Activated T-cell treated with anti-CD3 and anti-CD28 coated beads, Interleukin-2, amount 50 U/mL, for 72 hours (primary cell): ENCODE results near the gene TMEM201. TPM values are rescaled to one million over a fixed set of nuclear protein-coding genes. Genes with fewer than 3 reads are reported as not detected.

Experiments used
- ATAC-seq, 2 donors: fragments of 150-1000 bp; cut with Tn5 transposase; replicated peaks in 1 of 2; 2 replicates each; pipeline ENCODE4 v1.10.0; 2021; ENCODE audit warnings: moderate library complexity in 2 of 2, mild to moderate bottlenecking in 1 of 2
- DNase-seq, 2 donors: peaks; one replicate each; pipeline ENCODE4 v3.0.0; 2021 to 2022; ENCODE audit warnings: mixed read lengths in 1 of 2
- H3K27ac Mint-ChIP-seq: one replicate; pipeline ENCODE4 v1.8.0; 2022; ENCODE audit warnings: mild to moderate bottlenecking, moderate library complexity, mixed read lengths
- H3K27me3 Mint-ChIP-seq: one replicate; pipeline ENCODE4 v1.8.0; 2022; ENCODE audit warnings: low read depth, mixed read lengths
- H3K36me3 Mint-ChIP-seq, 2 donors: one replicate each; pipeline ENCODE4 v1.8.0; 2022; ENCODE audit warnings: mixed read lengths in 2 of 2, mild to moderate bottlenecking in 1 of 2; ENCODE audit not compliant: insufficient read depth in 2 of 2
- H3K4me1 Mint-ChIP-seq: one replicate; pipeline ENCODE4 v1.8.0; 2022; ENCODE audit warnings: low read depth, mixed read lengths
- H3K4me3 Mint-ChIP-seq, 2 donors: one replicate each; pipeline ENCODE4 v1.8.0; 2022; ENCODE audit warnings: mild to moderate bottlenecking in 2 of 2, mixed read lengths in 2 of 2, moderate library complexity in 2 of 2
- H3K9me3 Mint-ChIP-seq, 2 donors: one replicate each; pipeline ENCODE4 v1.8.0; 2022; ENCODE audit warnings: mixed read lengths in 2 of 2
- total RNA-seq, 2 donors: library from RNA; stranded (reverse); gene quantifications; one replicate each; pipeline ENCODE4 v1.2.3, GENCODE V29; 2022

TMEM201 gene
- total RNA-seq, 2 donors from 2014 or later = 9.3 to 14.0 TPM

DNA sequence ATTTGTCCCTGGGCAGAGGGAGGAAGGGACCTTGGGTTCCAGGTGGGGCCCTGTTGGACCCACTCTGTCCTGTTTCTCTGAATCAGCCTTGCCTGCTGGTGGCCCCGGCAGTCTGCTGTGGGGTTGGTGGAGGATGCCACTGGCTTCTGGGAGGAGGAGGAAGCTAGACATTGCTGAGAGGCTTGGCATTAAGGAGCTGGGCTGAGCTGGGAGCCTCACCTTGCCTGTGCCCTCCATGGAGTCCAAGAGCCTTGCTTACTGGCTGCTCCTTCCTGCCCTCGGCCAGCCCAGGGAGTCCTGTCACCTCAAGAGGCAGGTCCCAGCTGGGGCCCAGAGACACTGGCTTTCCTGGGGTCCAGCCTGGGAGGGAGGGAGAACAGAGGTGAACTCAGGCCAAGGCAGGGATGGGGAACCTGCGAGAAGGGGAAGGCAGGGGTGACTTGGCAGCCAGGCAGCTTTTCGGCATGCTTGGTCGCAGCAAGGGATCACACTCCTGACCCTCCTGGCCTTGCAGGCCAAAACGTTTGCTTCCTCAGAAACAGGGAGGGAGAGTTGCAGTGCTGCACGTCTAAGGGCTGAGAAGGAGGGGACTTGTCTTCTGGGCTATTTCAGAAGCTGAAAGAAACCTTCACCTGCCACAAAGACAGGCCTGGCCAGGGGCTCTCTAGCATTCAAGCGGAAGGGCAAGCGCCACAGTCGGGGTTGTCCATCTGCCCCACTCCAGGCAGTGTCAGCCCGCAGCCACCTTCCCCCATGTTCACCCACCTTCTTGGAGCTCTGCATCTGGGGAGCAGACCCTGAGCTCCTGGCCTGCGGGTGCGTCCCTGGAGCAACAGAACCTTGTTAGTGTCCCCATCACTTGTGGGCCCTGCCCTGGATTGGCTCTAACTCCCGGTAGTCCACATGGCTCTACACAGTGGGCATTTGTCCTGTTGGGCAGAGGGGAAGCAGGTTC lies 8.9 kb downstream of the TMEM201 start:
- Mint-ChIP-seq H3K36me3 (no peaks in the 10 kb centered on the region), H3K4me3 (no peak overlapping the region), H3K27ac (no peak overlapping the region), H3K4me1 (peaks cover 9% of the 10 kb centered on the region), H3K9me3 (no peaks in the 10 kb centered on the region), H3K27me3 (no peaks in the 10 kb centered on the region)
- ATAC-seq (no peak), DNase-seq (no peak)

DNA sequence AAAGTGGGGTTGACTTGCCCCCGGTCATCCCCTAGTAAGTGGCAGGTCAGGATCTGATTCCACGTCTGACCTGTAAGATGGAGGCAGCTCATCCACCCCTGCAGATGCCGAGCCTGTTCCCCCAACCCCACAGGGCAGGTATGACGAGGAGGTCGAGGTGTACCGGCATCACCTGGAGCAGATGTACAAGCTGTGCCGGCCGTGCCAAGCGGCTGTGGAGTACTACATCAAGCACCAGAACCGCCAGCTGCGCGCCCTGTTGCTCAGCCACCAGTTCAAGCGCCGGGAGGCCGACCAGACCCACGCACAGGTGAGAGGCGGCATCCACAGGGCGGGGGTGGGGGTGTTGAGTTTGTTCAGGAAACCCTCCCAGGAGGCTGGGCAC lies 9.6 kb downstream of the TMEM201 start:
- Mint-ChIP-seq H3K9me3 (no peaks in the 10 kb centered on the region), H3K27ac (no peak overlapping the region), H3K4me3 (no peak overlapping the region), H3K36me3 (no peaks in the 10 kb centered on the region), H3K27me3 (no peaks in the 10 kb centered on the region), H3K4me1 (peaks cover 5% of the 10 kb centered on the region)
- no peak for DNase-seq
- no peak for ATAC-seq

DNA sequence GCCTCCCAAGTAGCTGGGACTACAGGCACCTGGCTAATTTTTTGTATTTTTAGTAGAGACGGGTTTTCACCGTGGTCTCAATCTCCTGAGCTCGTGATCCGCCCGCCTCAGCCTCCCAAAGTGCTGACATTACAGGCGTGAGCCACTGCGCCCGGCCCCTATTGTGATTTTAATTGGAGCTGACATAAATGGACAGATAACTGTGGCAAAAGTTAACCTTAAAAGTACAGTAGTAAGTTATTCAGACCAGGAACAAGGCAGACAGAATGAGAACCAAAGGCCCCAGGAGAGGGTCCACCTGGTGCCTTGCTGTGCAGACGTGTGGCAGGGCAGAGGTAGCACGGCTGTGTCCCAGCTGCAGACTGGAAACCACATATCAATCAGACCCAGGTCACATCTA lies 11.0 kb downstream of the TMEM201 start:
- no peaks in the 10 kb centered on the region for H3K9me3 Mint-ChIP-seq
- H3K4me1 Mint-ChIP-seq = no peaks in the 10 kb centered on the region
- H3K36me3 Mint-ChIP-seq = no peaks in the 10 kb centered on the region
- no peaks in the 10 kb centered on the region for H3K27me3 Mint-ChIP-seq
- H3K27ac Mint-ChIP-seq = no peak overlapping the region
- ATAC-seq (no peak), DNase-seq (no peak)
- no peak overlapping the region for H3K4me3 Mint-ChIP-seq

DNA sequence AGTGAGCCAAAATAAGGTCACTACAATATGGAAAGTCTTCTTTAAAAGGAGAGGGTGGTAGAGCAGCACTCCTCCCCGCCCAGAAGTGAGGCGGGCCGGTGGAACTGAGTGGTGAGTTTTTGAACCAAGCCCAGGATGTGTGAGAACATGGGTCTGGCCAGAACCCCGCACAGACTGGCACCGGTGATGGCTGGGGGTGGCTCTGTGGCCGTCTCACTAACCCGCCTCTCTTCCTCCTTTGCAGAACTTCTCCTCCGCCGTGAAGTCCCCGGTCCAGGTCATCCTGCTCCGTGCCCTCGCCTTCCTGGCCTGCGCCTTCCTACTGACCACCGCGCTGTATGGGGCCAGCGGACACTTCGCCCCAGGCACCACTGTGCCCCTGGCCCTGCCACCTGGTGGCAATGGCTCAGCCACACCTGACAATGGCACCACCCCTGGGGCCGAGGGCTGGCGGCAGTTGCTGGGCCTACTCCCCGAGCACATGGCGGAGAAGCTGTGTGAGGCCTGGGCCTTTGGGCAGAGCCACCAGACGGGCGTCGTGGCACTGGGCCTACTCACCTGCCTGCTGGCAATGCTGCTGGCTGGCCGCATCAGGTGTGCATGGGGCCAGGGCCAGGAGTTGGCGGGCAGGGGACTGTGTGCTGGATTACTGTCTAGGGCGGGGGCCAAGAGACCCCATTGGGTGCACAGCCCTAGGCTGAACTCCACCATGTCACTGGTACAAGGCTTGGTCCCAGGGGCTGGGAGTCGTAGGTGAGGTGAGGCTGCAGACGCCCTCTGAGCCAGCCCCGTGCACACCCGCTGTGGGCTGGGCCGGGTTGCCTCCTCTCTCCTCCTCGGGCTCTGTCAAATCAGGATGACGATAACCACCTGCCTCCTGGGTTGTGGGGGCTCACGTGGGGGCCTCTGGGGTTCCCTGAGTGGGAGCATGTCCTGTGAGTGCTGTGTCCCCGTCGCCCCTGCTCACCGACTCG lies 12.4 kb downstream of the TMEM201 start:
- DNase-seq (no peak), ATAC-seq (no peak)
- Mint-ChIP-seq H3K27me3 (no peaks in the 10 kb centered on the region), H3K9me3 (no peaks in the 10 kb centered on the region), H3K4me3 (no peak overlapping the region), H3K27ac (no peak overlapping the region), H3K36me3 (no peaks in the 10 kb centered on the region), H3K4me1 (no peaks in the 10 kb centered on the region)

DNA sequence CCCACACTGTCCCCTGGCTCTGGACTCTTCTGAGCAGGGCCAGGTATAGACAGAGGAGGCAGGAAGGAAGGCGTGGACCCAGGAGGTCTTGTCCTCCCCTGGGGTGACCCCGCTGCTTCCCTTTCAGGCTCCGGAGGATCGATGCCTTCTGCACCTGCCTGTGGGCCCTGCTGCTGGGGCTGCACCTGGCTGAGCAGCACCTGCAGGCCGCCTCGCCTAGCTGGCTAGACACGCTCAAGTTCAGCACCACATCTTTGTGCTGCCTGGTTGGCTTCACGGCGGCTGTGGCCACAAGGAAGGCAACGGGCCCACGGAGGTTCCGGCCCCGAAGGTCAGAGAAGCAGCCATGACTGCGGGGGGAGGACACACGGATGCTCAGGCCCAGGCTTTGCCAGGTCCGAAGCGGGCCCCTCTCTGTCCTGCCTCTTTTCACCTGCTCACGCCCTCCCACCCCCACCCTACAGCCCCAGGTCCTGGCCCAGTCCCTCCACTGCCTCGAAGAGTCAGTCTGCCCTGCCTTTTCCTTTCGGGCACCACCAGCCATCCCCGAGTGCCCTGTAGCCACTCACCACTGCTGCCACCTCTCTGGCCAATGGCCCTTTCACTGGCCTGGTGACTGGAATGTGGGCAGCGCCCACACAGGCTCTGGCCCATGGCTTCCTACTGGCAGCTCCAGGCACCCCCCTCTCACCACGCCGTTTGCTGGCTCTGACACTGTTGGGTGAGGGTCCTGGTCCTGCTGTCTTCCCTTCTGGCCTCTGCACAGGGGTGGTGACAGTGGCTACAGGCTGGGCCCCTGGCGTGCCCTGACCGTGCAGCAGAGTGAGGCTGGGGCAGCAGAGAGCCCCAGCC lies 13.5 kb downstream of the TMEM201 start:
- Mint-ChIP-seq H3K36me3 (no peaks in the 10 kb centered on the region), H3K9me3 (no peaks in the 10 kb centered on the region), H3K27me3 (no peaks in the 10 kb centered on the region), H3K4me1 (no peaks in the 10 kb centered on the region), H3K27ac (no peak overlapping the region), H3K4me3 (no peak overlapping the region)
- no peak for DNase-seq
- no peak for ATAC-seq

DNA sequence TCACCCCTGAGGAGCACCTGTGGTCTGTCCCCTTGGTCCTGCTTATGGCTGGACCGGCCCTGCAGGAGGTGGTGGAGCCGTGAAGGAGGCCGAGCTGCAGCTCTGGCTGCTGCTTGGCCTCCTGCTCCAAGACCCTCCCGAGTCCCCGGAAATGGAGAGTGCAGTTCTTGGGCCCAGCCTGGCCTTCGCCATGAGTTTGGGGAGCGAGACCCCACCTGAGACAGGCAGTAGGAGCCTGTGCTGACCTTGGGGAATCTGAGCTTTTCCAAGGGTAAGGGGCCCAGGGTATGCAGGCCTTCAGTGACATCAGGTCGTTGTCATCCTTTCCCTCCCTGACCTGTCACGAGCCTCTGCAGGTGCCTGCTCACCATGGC lies 14.1 kb downstream of the TMEM201 start:
- no peak overlapping the region for H3K4me3 Mint-ChIP-seq
- no peaks in the 10 kb centered on the region for H3K36me3 Mint-ChIP-seq
- DNase-seq = no peak
- H3K27me3 Mint-ChIP-seq = no peaks in the 10 kb centered on the region
- H3K27ac Mint-ChIP-seq = no peak overlapping the region
- no peaks in the 10 kb centered on the region for H3K9me3 Mint-ChIP-seq
- H3K4me1 Mint-ChIP-seq = no peaks in the 10 kb centered on the region
- no peak for ATAC-seq

DNA sequence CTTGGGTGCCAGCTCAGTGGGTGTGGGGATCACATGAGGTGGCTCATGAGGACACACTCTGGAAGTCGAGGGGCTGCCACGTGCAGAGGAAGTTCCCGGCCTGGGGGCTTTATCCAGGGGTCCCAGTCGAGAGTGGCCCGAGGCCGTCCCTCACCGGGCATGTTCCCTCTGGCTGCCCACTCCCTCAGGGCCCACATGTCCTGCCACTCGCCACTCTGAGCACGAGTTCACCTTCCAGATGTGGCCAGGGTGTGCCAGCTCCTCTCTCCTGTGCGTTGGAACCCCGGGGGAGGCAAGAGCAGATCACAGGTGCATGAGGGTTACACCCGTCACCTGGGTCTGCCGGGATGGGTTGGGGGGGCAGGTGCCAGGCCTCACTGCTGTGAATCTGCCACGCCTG lies 14.6 kb downstream of the TMEM201 start:
- DNase-seq = no peak
- Mint-ChIP-seq H3K4me1 (no peaks in the 10 kb centered on the region), H3K9me3 (no peaks in the 10 kb centered on the region), H3K27me3 (no peaks in the 10 kb centered on the region), H3K27ac (no peak overlapping the region), H3K36me3 (no peaks in the 10 kb centered on the region), H3K4me3 (no peak overlapping the region)
- no peak for ATAC-seq

DNA sequence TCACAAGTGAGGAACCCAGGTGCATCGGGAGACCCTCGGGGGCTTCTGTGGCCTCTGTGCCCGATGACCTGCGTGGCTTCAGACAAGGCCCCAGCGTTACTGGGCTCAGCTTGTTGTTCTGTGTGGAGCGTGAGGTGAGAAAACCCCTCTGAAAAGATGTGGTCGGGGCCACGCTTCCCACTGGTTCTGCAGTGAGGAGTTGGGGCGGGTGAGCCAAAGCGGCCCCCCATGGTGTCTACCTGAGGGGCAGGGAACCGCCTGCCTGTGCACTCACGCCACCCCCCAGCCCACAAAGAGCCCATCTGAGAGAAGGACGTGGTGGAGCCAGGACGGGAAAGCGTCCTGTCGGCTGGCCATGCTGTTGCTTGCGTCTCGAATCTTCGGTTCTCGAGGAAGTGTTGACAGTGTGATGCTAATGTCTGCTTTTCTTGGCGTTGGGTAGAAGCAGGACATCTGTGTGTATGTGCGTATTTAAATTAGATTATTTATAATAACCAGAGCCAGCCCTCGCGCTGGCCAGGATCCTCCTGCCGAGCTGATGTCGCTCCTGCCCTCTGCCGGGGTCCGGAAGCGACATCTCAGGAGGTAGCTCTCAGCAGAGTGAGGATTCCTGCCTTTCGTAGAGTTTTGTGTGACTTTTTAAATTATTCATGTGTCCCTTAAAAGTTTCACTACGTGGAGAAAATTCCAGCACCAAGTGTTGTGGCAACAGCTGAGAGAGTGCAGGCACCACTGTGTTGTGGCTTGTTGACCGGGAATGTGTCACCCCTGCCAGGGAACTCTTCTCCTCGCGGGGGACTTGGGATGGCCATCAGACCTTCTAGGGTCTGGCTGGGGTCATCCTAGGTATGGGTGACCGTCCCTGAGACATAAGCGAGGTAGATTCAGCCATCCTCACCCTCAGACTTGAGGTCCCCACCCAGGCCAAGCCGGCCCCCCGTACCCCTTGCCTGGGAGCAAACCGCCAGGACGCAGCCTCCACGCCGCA lies 15.3 kb downstream of the TMEM201 start:
- H3K4me3 Mint-ChIP-seq = no peak overlapping the region
- no peaks in the 10 kb centered on the region for H3K9me3 Mint-ChIP-seq
- no peaks in the 10 kb centered on the region for H3K4me1 Mint-ChIP-seq
- ATAC-seq = no peak
- DNase-seq = no peak
- H3K36me3 Mint-ChIP-seq = no peaks in the 10 kb centered on the region
- no peaks in the 10 kb centered on the region for H3K27me3 Mint-ChIP-seq
- no peak overlapping the region for H3K27ac Mint-ChIP-seq

DNA sequence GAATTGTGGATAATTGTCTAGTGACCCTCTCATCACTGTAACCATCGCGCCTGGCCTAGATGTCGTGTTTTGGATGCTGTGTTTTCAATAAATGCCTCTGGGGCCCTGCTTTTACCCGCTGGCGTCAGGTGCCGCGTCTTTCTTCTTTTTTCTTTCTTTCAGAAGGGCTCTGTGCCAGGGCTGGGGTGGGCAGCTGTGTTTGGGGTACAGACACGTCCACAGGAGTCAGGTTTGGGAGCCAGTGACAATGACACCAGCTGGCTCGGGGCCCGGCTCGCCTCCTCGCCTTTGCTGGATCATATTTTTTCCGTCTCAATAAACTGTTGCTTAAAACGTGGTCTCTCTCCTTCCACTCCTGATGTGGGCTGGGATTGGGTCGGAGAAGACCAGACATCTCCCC lies 16.1 kb downstream of the TMEM201 start:
- no peak overlapping the region for H3K27ac Mint-ChIP-seq
- H3K9me3 Mint-ChIP-seq = no peaks in the 10 kb centered on the region
- no peaks in the 10 kb centered on the region for H3K27me3 Mint-ChIP-seq
- no peak for ATAC-seq
- H3K4me1 Mint-ChIP-seq = no peaks in the 10 kb centered on the region
- no peaks in the 10 kb centered on the region for H3K36me3 Mint-ChIP-seq
- DNase-seq = no peak
- H3K4me3 Mint-ChIP-seq = no peak overlapping the region

DNA sequence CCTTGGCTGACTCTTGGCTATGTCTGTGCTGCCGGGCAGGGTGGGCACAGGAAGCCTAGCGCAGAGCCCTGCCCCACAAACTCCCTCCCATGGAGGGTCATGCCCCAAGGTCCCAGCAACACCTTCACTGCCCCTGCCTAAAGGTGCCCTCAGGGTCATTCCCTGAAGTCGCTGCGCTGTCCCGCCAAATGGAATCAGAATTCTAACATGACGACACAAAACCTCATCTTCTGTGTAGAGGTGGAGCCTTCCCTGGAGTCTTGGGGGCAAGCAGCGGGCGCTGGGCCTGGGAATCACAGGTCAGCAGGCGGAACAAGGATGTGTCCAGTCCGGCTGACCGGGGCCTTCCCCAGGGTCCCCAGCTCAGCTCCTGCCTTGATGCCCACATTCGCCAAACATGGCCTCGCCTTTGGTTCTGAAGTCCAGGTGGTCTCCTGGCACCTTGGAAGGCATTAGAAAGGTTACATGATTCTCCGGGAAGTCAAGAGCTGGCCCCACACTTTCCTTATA lies 17.3 kb downstream of the TMEM201 start:
- no peaks in the 10 kb centered on the region for H3K27me3 Mint-ChIP-seq
- no peak overlapping the region for H3K4me3 Mint-ChIP-seq
- H3K36me3 Mint-ChIP-seq = no peaks in the 10 kb centered on the region
- ATAC-seq (no peak), DNase-seq (no peak)
- no peak overlapping the region for H3K27ac Mint-ChIP-seq
- H3K9me3 Mint-ChIP-seq = no peaks in the 10 kb centered on the region
- H3K4me1 Mint-ChIP-seq = no peaks in the 10 kb centered on the region

DNA sequence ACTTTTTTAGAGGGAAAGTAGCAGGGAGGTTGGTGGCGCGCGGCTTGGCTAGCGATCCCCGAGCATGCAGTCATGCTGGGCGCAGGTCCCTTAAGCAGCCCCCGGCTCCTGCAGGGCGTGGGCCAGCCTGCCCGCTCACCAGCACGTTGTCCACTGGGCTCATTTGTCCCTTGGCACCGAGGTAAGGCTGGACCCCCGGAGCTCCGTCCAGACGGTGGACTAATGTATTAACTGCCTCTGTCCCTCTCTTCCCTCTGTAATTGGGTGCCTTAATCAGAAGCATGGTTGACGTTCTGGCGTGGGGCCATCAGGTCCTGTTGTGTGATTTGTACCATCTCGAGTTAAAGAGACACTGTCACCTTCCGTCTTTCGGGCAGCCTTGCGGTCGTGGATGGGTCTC lies 17.7 kb downstream of the TMEM201 start:
- Mint-ChIP-seq H3K27ac (no peak overlapping the region), H3K4me1 (no peaks in the 10 kb centered on the region), H3K4me3 (no peak overlapping the region), H3K27me3 (no peaks in the 10 kb centered on the region), H3K9me3 (no peaks in the 10 kb centered on the region), H3K36me3 (no peaks in the 10 kb centered on the region)
- DNase-seq = no peak
- no peak for ATAC-seq

DNA sequence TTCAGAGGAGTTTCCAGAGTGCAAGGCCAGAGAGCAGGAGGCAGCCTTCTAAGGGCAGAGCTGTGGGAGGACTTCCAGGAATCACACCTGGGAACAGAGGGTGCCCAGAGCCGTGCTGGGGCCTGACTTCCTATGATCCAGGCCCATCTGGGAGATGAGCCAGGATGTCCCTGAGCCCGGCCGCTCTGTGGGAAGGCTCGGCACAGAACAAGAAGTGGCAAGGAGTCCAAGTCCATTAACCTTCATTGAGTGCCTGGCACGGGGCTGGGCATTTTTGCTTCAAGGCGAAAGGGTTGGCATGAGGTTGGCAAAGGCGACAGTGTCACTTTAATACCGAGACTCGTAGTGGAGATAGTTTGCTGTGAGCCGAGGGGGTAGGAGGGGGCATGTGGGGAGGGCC lies 18.2 kb downstream of the TMEM201 start:
- Mint-ChIP-seq H3K27me3 (no peaks in the 10 kb centered on the region), H3K4me3 (no peak overlapping the region), H3K4me1 (no peaks in the 10 kb centered on the region), H3K36me3 (no peaks in the 10 kb centered on the region), H3K9me3 (no peaks in the 10 kb centered on the region), H3K27ac (no peak overlapping the region)
- DNase-seq = no peak
- ATAC-seq = no peak
